ENCODE measurements around the gene DNMT3A. TPM values are rescaled to one million over a fixed set of nuclear protein-coding genes. Genes with fewer than 3 reads are reported as not detected.

The DNMT3A gene
- total RNA-seq (2022; extraction: Qiagen RNA extraction), result 5.5 to 9.6 TPM (median 6.8 TPM) in 5 replicates

DNA sequence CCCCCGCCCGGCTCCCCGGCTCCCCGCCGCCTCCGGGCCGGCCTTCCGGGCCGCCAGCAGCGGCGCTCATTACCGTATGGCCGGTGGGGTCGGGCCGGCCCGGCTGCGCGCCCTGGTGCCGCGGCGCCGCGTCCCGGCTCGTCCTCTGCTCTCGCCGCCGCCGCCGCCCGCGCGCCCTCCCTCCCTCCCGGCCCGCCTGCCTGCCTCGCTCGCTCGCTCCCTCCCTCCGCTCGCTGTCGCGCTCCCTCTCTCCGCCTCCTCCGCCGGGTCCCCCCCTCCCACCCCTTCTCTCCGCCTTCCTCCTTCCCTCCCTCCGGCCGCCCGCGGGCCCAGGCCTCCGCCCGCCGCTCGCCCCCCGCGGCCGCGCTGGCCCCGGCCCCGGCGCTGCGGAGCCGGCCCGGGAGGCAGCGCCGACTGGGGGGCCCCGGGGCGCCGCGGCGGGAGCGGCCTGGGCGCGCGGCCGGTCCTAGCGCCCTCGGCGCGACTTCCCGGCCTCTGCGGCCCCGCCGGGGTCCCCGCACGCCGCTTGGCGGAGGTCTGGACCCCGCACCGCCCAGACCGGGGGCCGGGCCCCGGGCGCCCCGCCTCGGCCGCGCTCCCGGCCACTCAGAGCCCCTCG, at the start of gene DNMT3A:
DNMT3A (minus strand) TSS at position 173 of the 619 bp plus-strand sequence. CDS start 27,941 bp downstream, outside the sequence.

Other genes with a start within 250 kb of the DNMT3A start
- 0.14 TPM in 1 of 5 replicates, not detected in the others for gene POMC, start 173.3 kb downstream of the DNMT3A start, total RNA-seq (2022; extraction: Qiagen RNA extraction)